GM18951 (cell line): ENCODE measurements around the gene ASXL2.

Source experiments
- POLR2A ChIP-seq: IDR thresholded peaks from 4 replicates; pipeline ENCODE4 v1.6.1; 2011; ENCODE audit warnings: mild to moderate bottlenecking; ENCODE audit not compliant: insufficient read length, insufficient read depth; ENCODE audit errors: extremely low read depth
- in situ Hi-C: fragments of 300-500 bp; cut with MboI; formaldehyde crosslinking; loops from one replicate; pipeline ENCODE4 v1.12.0; 2022; ENCODE audit warnings: low sequenced_read_pairs, mixed read lengths, inconsistent platforms; ENCODE audit not compliant: unreplicated experiment

The ASXL2 gene

GRCh38 chr2:25790074-25790790 is 88.1 kb downstream of the ASXL2 start:
- TF ChIP-seq POLR2A, result no peak
- in situ Hi-C loops, result no loop called here

DNA sequence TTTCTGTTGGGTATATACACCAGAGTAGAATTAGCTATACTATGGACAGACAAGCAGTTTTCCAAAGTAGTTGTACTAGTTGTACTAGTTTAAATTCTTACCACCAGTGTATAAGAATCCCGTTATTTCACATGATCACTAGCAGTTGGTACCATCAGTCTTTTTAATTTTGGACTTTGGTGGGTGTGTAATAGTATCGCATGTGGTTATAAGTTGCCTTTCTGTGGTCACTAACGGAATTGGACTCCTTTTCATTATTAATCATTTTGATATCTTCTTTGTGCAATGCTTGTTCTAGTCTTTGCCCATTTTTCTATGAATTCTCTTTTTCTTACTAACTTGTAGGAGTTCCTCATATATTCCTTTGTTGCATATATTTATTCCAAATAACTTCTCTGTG is 89.8 kb downstream of the ASXL2 start:
- TF ChIP-seq POLR2A, result no peak
- in situ Hi-C loops, result no loop called here

- in situ Hi-C loops, result no loop called here
Measured at GRCh38 chr2:25787020-25787419, 91.3 kb downstream of the ASXL2 start.

GRCh38 chr2:25784404-25784803 is 93.9 kb downstream of the ASXL2 start:
- no peak for TF ChIP-seq POLR2A
- in situ Hi-C loops, result no loop called here

More at GRCh38 chr2:25787020-25787419, 91.3 kb downstream of the ASXL2 start:
- TF ChIP-seq POLR2A, result no peak

GRCh38 chr2:25777077-25777476 is 101.2 kb downstream of the ASXL2 start:
- no peak for TF ChIP-seq POLR2A
- in situ Hi-C loops, result no loop called here

DNA sequence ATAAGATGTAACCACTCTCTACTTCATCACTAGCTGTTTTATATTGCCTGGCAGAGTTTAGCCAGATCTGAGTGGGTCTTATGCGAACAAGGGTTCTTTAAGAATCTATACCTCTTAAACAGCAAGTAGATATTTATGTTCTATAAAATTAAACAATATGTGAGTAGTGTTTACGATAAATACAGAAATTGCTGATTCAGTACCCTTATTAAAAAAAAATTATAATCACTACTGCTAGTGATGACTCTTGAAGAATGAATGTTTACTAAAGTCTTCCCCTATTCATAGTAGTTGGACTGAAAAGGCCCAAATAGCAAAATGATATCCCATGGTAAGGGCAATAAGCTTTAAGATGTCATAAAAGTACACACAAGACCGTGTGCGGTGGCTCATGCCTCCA is 106.2 kb downstream of the ASXL2 start:
- no peak for TF ChIP-seq POLR2A
- in situ Hi-C loops, result no loop called here

GRCh38 chr2:25763575-25763974 is 114.7 kb downstream of the ASXL2 start:
- TF ChIP-seq POLR2A, result no peak
- in situ Hi-C loops, result no loop called here

DNA sequence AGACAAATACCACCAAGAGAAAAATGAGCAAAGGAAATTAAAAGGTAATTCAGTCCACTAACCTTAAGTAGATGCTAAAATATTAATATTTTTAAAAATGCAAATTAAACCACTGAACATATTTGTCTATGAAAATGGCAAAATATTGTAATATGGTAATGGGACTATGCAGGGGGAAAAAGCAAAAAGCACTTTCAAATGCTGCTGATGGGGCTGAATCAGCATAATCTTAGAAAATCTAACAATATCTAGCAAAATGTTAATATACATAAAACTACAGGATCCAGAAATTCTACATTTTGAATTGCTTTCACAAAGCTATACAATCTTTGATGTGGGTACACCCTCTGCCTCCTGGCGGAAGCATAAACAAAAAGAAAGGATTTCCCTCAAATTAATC is 118.0 kb downstream of the ASXL2 start:
- in situ Hi-C loops, result no loop called here
- no peak for TF ChIP-seq POLR2A

DNA sequence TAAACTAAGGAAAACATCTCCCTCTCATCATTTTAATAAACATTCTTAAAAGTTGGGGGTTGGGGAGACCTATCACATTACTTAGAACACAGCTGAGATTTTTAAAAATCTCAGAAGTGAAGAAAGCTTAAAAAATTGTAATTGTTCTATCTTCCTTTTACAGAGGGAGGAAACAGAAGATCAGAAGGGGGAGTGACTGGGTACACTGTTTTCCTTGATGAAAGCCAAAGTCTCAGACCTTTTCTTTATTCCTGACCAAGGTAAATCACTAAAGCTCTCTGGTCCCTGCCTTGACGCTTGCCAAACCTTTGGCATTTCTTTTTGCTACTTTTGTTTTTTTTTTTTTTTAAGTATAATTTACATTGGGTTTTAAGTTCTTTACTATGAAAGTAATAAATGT is 119.9 kb downstream of the ASXL2 start:
- no peak for TF ChIP-seq POLR2A
- in situ Hi-C loops, result no loop called here

DNA sequence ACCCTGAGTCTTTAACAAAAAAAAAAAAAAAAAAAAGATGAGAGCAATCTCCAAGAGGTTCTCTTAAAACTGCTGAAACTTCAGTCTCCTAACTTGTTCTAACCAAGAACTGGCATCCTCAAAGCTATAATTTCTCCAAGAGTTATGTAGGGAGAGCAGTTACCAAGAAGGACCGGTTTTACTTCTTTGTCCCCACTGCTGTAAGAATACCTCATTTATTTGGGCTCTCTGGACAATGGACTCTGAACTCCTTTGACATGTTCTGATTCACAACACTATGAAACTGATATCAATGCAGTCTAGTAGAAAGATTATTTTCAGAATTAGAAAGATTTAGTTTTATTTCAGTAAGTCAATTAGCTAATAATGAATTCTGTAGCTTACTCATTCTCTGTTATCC is 120.4 kb downstream of the ASXL2 start:
- TF ChIP-seq POLR2A, result no peak
- in situ Hi-C loops, result no loop called here

DNA sequence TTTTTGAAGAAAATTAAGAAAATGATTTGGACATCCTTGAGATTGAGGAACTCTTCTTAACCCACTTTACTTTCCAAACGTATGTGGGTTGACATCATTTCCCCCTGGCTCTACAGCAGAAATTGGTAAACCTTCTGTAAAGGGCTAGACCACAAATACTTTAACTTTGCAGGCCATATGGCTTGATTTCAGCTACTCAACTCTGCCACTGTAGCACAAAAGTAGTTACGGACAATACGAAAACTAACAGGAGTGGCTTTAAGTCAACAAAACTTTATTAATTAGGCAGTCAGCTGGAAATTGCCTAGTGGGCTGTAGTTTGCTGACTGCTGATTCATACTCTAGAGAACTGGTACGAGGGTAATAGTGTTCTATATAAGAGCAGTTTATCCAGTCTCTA is 121.8 kb downstream of the ASXL2 start:
- no peak for TF ChIP-seq POLR2A
- in situ Hi-C loops, result no loop called here

DNA sequence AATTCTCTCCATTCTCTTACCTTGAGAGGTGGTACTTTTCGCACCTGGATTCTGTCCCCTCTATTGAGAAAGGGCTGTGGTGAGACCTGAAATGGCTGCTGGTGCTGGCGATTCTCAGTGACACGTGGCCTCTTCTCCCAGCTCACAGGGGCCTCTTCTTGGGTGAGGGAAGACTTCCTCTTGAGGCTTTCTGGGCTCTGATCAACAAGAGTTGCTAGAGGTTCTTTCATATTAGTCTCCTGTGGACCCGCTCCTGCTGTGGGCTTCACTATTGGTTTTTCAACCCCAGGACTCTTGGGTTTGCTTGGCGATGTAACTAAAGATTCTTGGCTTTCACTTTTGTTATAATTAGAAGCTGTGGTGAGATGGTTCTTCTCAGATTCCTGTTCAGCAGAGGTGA is 128.6 kb downstream of the ASXL2 start:
- in situ Hi-C loops, result no loop called here
- TF ChIP-seq POLR2A, result no peak

DNA sequence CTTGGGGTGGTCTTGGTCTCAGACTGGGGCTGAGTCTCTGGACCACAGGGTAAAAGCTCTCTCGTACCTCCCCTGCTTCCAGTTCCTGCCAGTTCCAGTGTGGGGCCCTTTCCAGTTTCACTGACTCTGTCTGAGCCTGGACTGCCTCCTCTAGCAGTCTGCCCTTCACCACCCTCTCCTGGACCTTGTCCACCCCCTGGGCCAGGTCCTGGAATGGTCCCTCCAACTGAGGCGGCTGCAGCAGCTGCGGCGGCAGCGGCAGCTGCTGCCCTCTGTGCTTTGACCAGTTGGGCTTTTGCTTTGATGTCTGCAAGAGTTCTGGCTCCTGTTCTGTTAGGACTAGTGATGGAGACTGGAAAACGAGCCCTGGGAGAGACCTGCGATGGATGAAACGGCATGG is 134.2 kb downstream of the ASXL2 start:
- TF ChIP-seq POLR2A, result no peak
- in situ Hi-C loops, result no loop called here

GRCh38 chr2:25743132-25743830 is 135.0 kb downstream of the ASXL2 start:
- in situ Hi-C loops, result no loop called here
- no peak for TF ChIP-seq POLR2A
